Upper lobe of left lung (tissue), 4 donors: ENCODE results near the gene GRIA1.

Experiments used
- POLR2A ChIP-seq, 4 donors: fragments of 450-650 bp; IDR thresholded peaks; one replicate each; pipeline ENCODE4 v1.5.1; 2016 to 2017; ENCODE audit warnings: antibody characterized with exemption in 4 of 4, mild to moderate bottlenecking in 2 of 4
- TF ChIP-seq, protein P1 (sequence below), 6 experiments: fragments of 450-650 bp in 4 of 6; fragments of 200-600 bp in 2 of 6; sonication (generic) in 2 of 6; IDR thresholded peaks; one replicate each; pipeline ENCODE4 v1.5.1; 2016 to 2019; ENCODE audit warnings: antibody characterized with exemption in 6 of 6

DNA sequence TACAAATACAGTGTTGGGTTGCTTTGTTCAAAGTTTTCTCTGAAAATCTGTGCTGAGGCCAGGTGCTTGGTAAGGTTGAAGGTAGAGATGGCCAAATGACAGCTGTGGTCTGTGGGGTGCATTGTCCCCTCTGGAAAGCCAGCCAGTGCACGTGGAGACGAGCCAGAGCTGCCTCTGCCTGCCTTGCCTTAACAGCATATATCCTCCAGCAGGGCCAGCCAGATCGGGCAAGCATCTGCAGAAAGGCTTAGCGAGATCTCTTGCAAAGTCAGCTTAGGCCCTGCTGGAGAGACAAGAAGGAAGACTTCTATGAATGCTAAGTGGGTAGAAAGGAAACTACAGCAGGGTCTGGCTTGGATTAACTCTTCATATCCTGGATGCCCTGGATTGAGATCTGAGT lies 49.5 kb downstream of the GRIA1 start:
- TF ChIP-seq, protein P1, sequence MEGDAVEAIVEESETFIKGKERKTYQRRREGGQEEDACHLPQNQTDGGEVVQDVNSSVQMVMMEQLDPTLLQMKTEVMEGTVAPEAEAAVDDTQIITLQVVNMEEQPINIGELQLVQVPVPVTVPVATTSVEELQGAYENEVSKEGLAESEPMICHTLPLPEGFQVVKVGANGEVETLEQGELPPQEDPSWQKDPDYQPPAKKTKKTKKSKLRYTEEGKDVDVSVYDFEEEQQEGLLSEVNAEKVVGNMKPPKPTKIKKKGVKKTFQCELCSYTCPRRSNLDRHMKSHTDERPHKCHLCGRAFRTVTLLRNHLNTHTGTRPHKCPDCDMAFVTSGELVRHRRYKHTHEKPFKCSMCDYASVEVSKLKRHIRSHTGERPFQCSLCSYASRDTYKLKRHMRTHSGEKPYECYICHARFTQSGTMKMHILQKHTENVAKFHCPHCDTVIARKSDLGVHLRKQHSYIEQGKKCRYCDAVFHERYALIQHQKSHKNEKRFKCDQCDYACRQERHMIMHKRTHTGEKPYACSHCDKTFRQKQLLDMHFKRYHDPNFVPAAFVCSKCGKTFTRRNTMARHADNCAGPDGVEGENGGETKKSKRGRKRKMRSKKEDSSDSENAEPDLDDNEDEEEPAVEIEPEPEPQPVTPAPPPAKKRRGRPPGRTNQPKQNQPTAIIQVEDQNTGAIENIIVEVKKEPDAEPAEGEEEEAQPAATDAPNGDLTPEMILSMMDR (IDR thresholded peaks at IDR 0.05) = no peak
- TF ChIP-seq POLR2A (IDR thresholded peaks at IDR 0.05) = no peak
